ENCODE results near the gene CIP2A.

Gene CIP2A

GRCh38 chr3:108527109-108527508 is 62.1 kb downstream of the CIP2A start:
- no peak for TF ChIP-seq SNAI2 (CRISPR knock-in tag; IDR thresholded peaks at IDR 0.05)
- TF ChIP-seq, protein P1, sequence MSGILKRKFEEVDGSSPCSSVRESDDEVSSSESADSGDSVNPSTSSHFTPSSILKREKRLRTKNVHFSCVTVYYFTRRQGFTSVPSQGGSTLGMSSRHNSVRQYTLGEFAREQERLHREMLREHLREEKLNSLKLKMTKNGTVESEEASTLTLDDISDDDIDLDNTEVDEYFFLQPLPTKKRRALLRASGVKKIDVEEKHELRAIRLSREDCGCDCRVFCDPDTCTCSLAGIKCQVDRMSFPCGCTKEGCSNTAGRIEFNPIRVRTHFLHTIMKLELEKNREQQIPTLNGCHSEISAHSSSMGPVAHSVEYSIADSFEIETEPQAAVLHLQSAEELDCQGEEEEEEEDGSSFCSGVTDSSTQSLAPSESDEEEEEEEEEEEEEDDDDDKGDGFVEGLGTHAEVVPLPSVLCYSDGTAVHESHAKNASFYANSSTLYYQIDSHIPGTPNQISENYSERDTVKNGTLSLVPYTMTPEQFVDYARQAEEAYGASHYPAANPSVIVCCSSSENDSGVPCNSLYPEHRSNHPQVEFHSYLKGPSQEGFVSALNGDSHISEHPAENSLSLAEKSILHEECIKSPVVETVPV (CRISPR knock-in tag; IDR thresholded peaks at IDR 0.05) = no peak
- TF ChIP-seq PPARA (CRISPR knock-in tag; IDR thresholded peaks at IDR 0.05; ENCODE audit: borderline replicate concordance) = no peak
- TF ChIP-seq ZC3H10 (CRISPR knock-in tag; IDR thresholded peaks at IDR 0.05) = no peak
- TF ChIP-seq ISL1 (CRISPR knock-in tag; IDR thresholded peaks at IDR 0.05) = no peak
- TF ChIP-seq, protein P2, sequence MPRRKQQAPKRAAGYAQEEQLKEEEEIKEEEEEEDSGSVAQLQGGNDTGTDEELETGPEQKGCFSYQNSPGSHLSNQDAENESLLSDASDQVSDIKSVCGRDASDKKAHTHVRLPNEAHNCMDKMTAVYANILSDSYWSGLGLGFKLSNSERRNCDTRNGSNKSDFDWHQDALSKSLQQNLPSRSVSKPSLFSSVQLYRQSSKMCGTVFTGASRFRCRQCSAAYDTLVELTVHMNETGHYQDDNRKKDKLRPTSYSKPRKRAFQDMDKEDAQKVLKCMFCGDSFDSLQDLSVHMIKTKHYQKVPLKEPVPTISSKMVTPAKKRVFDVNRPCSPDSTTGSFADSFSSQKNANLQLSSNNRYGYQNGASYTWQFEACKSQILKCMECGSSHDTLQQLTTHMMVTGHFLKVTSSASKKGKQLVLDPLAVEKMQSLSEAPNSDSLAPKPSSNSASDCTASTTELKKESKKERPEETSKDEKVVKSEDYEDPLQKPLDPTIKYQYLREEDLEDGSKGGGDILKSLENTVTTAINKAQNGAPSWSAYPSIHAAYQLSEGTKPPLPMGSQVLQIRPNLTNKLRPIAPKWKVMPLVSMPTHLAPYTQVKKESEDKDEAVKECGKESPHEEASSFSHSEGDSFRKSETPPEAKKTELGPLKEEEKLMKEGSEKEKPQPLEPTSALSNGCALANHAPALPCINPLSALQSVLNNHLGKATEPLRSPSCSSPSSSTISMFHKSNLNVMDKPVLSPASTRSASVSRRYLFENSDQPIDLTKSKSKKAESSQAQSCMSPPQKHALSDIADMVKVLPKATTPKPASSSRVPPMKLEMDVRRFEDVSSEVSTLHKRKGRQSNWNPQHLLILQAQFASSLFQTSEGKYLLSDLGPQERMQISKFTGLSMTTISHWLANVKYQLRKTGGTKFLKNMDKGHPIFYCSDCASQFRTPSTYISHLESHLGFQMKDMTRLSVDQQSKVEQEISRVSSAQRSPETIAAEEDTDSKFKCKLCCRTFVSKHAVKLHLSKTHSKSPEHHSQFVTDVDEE (CRISPR knock-in tag; IDR thresholded peaks at IDR 0.05) = no peak
- no peak for TF ChIP-seq BACH2 (CRISPR knock-in tag; IDR thresholded peaks at IDR 0.05; ENCODE audit: borderline replicate concordance)
- TF ChIP-seq TOX (CRISPR knock-in tag; IDR thresholded peaks at IDR 0.05; ENCODE audit: borderline replicate concordance) = no peak
- no peak for TF ChIP-seq RARB (CRISPR knock-in tag; IDR thresholded peaks at IDR 0.05)
- TF ChIP-seq ZFP3 (CRISPR knock-in tag; IDR thresholded peaks at IDR 0.05) = no peak
- TF ChIP-seq ARNTL (CRISPR knock-in tag; IDR thresholded peaks at IDR 0.05; ENCODE audit: borderline replicate concordance, low read depth) = no peak
- no peak for TF ChIP-seq ZNF8 (CRISPR knock-in tag; IDR thresholded peaks at IDR 0.05)
- ATAC-seq = no peak

GRCh38 chr3:108525971-108526370 is 63.3 kb downstream of the CIP2A start:
- TF ChIP-seq OSR1 (CRISPR knock-in tag; IDR thresholded peaks at IDR 0.05) (no peak), GLIS3 (CRISPR knock-in tag; IDR thresholded peaks at IDR 0.05) (no peak), ARNTL (CRISPR knock-in tag; IDR thresholded peaks at IDR 0.05; ENCODE audit: borderline replicate concordance, low read depth) (no peak), ZFP30 (CRISPR knock-in tag; IDR thresholded peaks at IDR 0.05) (no peak), ZNF8 (CRISPR knock-in tag; IDR thresholded peaks at IDR 0.05) (no peak), ZFP3 (CRISPR knock-in tag; IDR thresholded peaks at IDR 0.05) (no peak), RARB (CRISPR knock-in tag; IDR thresholded peaks at IDR 0.05) (no peak), BACH2 (CRISPR knock-in tag; IDR thresholded peaks at IDR 0.05; ENCODE audit: borderline replicate concordance) (no peak), TCF4 (CRISPR knock-in tag; IDR thresholded peaks at IDR 0.05; ENCODE audit: borderline replicate concordance) (no peak), SNAI2 (CRISPR knock-in tag; IDR thresholded peaks at IDR 0.05) (no peak), ESRRG (CRISPR knock-in tag; IDR thresholded peaks at IDR 0.05) (no peak), ISL1 (CRISPR knock-in tag; IDR thresholded peaks at IDR 0.05) (no peak), ZNF565 (CRISPR knock-in tag; conservative IDR thresholded peaks at IDR 0.05; ENCODE audit: low read depth) (no peak), TOX (CRISPR knock-in tag; IDR thresholded peaks at IDR 0.05; ENCODE audit: borderline replicate concordance) (no peak), ZNF70 (CRISPR knock-in tag; IDR thresholded peaks at IDR 0.05) (no peak)
- TF ChIP-seq, protein P3, sequence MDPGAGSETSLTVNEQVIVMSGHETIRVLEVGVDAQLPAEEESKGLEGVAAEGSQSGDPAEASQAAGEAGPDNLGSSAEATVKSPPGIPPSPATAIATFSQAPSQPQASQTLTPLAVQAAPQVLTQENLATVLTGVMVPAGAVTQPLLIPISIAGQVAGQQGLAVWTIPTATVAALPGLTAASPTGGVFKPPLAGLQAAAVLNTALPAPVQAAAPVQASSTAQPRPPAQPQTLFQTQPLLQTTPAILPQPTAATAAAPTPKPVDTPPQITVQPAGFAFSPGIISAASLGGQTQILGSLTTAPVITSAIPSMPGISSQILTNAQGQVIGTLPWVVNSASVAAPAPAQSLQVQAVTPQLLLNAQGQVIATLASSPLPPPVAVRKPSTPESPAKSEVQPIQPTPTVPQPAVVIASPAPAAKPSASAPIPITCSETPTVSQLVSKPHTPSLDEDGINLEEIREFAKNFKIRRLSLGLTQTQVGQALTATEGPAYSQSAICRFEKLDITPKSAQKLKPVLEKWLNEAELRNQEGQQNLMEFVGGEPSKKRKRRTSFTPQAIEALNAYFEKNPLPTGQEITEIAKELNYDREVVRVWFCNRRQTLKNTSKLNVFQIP (CRISPR knock-in tag; IDR thresholded peaks at IDR 0.05; ENCODE audit: borderline replicate concordance, low read depth) = no peak
- TF ChIP-seq, protein P4, sequence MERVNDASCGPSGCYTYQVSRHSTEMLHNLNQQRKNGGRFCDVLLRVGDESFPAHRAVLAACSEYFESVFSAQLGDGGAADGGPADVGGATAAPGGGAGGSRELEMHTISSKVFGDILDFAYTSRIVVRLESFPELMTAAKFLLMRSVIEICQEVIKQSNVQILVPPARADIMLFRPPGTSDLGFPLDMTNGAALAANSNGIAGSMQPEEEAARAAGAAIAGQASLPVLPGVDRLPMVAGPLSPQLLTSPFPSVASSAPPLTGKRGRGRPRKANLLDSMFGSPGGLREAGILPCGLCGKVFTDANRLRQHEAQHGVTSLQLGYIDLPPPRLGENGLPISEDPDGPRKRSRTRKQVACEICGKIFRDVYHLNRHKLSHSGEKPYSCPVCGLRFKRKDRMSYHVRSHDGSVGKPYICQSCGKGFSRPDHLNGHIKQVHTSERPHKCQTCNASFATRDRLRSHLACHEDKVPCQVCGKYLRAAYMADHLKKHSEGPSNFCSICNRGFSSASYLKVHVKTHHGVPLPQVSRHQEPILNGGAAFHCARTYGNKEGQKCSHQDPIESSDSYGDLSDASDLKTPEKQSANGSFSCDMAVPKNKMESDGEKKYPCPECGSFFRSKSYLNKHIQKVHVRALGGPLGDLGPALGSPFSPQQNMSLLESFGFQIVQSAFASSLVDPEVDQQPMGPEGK (CRISPR knock-in tag; IDR thresholded peaks at IDR 0.05; ENCODE audit: borderline replicate concordance) = no peak
- TF ChIP-seq, protein P2 (CRISPR knock-in tag; IDR thresholded peaks at IDR 0.05) = no peak
- TF ChIP-seq, protein P1 (CRISPR knock-in tag; IDR thresholded peaks at IDR 0.05) = no peak
- TF ChIP-seq, protein P5, sequence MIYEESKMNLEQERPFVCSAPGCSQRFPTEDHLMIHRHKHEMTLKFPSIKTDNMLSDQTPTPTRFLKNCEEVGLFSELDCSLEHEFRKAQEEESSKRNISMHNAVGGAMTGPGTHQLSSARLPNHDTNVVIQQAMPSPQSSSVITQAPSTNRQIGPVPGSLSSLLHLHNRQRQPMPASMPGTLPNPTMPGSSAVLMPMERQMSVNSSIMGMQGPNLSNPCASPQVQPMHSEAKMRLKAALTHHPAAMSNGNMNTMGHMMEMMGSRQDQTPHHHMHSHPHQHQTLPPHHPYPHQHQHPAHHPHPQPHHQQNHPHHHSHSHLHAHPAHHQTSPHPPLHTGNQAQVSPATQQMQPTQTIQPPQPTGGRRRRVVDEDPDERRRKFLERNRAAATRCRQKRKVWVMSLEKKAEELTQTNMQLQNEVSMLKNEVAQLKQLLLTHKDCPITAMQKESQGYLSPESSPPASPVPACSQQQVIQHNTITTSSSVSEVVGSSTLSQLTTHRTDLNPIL (CRISPR knock-in tag; IDR thresholded peaks at IDR 0.05; ENCODE audit: low read depth) = no peak
- no peak for ATAC-seq
